Body of pancreas (tissue), 4 donors: ENCODE measurements around the gene IL3. TPM values are rescaled to one million over a fixed set of nuclear protein-coding genes. Genes with fewer than 3 reads are reported as not detected.

ENCODE experiments used
- ATAC-seq: fragments of 150-250 bp; one replicate; pipeline ENCODE4 v1.9.1; 2016
- DNase-seq, 4 donors: peaks; one replicate each; pipeline ENCODE4 v3.0.0-alpha.2; 2019
- H3K27ac ChIP-seq, 4 donors: fragments of 200-600 bp; sonication (generic); 1 replicate in 3 of 4; 2 replicates in 1 of 4; pipeline versions ENCODE4 v1.5.1 to v1.6.1; 2016 to 2019; ENCODE audit warnings: mild to moderate bottlenecking in 1 of 4, mixed read lengths in 1 of 4, moderate library complexity in 1 of 4
- H3K27me3 ChIP-seq, 2 donors: fragments of 200-600 bp; sonication (generic); one replicate each; pipeline ENCODE4 v1.6.0; 2016; ENCODE audit warnings: mild to moderate bottlenecking in 1 of 2
- H3K36me3 ChIP-seq, 2 donors: fragments of 200-600 bp; sonication (generic); replicated peaks in 1 of 2; 2 replicates each; pipeline ENCODE4 v1.5.1; 2016; ENCODE audit warnings: low read depth in 2 of 2; ENCODE audit not compliant: insufficient read depth in 1 of 2
- H3K4me1 ChIP-seq: fragments of 200-600 bp; sonication (generic); one replicate; pipeline ENCODE4 v1.6.0; 2016
- H3K4me3 ChIP-seq, 2 donors: fragments of 200-600 bp; sonication (generic); 1 replicate in 1 of 2; 2 replicates in 1 of 2; pipeline ENCODE4 v1.5.1; 2016 to 2019
- H3K9me3 ChIP-seq, 3 donors: fragments of 200-600 bp; sonication (generic); 1 replicate in 2 of 3; 2 replicates in 1 of 3; pipeline ENCODE4 v1.5.1; 2016
- CTCF ChIP-seq, 7 experiments: fragments of 450-650 bp in 4 of 7; fragments of 200-600 bp in 3 of 7; sonication (generic) in 3 of 7; IDR thresholded peaks; one replicate each; pipeline ENCODE4 v1.5.1; 2016 to 2019; ENCODE audit warnings: antibody characterized with exemption in 7 of 7
- POLR2A ChIP-seq, 3 donors: fragments of 450-650 bp; IDR thresholded peaks; one replicate each; pipeline ENCODE4 v1.6.1; 2016; ENCODE audit warnings: antibody characterized with exemption in 3 of 3, mild to moderate bottlenecking in 2 of 3
- WGBS, 2 donors: methylation state at CpG; one replicate each; pipeline ENCODE4 v1.1.5; 2017; 5-methylcytosine and 5-hydroxymethylcytosine counted together
- intact Hi-C: fragments of 100-400 bp; cut with DNase I; formaldehyde crosslinking; loops from one replicate; pipeline ENCODE4 v1.15.1; 2023
- small RNA-seq: library from RNA; depleted of rRNA; stranded (forward); fragments of <200 nt; gene quantifications from one replicate; pipeline ENCODE3, GENCODE V24; 2016
- total RNA-seq, 2 donors: library from RNA; depleted of rRNA; stranded (reverse); fragments of >200 nt; gene quantifications; one replicate each; pipeline ENCODE4 v1.1.0, GENCODE V29; 2016

IL3 gene
- total RNA-seq, 2 donors from 2014 or later = not detected

- Histone ChIP-seq H3K9me3 (no peaks in the 10 kb centered on the region), H3K27me3 (no peaks in the 10 kb centered on the region), H3K4me1 (no peaks in the 10 kb centered on the region), H3K36me3 (no peaks in the 10 kb centered on the region), H3K27ac (no peak overlapping the region), H3K4me3 (no peak overlapping the region)
- intact Hi-C loops = no loop called here
- TF ChIP-seq CTCF (IDR thresholded peaks at IDR 0.05) (no peak), POLR2A (IDR thresholded peaks at IDR 0.05) (no peak)
- ATAC-seq (no peak), DNase-seq (no peak)
Measured at GRCh38 chr5:132110930-132111329, 50.5 kb downstream of the IL3 start.

DNA sequence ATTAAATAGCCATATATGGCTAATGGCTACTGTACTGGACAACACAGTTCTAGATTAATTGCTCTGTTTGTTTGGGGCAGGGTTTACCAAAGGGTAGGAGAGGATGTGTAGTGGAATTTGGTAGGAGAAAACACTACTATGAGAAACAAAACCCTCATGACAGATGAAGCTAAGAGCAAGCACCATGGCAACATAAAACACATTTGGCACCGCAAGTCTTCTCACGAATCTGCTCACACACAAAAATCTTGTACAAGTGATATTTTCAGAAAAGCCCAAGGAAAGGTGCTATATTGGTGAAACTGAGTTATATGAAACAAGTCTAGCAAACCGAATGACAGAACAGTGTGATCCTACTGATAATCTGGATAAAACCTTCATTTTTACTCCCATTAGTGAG lies 51.7 kb downstream of the IL3 start:
- TF ChIP-seq POLR2A (IDR thresholded peaks at IDR 0.05) (no peak), CTCF (IDR thresholded peaks at IDR 0.05) (no peak)
- no peaks in the 10 kb centered on the region for H3K27me3 ChIP-seq
- H3K4me3 ChIP-seq = no peak overlapping the region
- ATAC-seq (no peak), DNase-seq (no peak)
- no peaks in the 10 kb centered on the region for H3K4me1 ChIP-seq
- no peak overlapping the region for H3K27ac ChIP-seq
- H3K36me3 ChIP-seq = no peaks in the 10 kb centered on the region
- WGBS, 2 donors = 80 to 85% methylated on average over 3 of the region's 3 CpGs
- intact Hi-C loops = no loop called here
- H3K9me3 ChIP-seq = no peaks in the 10 kb centered on the region

Small RNA genes within 50 kb of the gene (small RNA-seq; reads per million reads assigned to genes)
- not detected for gene RF00285

Other genes with a start within 250 kb of the IL3 start
- 10 to 100 TPM in 1 of 2 donors, not detected in 1; 39.2 TPM for gene MEIKIN, start 115.0 kb upstream of the IL3 start, total RNA-seq
- gene ACSL6, start 49.0 kb upstream of the IL3 start, total RNA-seq = 1 to 10 TPM; 2.0 to 2.1 TPM
- not detected for gene CSF2, start 13.1 kb downstream of the IL3 start, total RNA-seq
- gene P4HA2, start 167.2 kb downstream of the IL3 start, total RNA-seq = 10 to 100 TPM; 32.3 to 57.9 TPM
- 1 to 10 TPM; 4.2 to 4.3 TPM for gene PDLIM4, start 197.0 kb downstream of the IL3 start, total RNA-seq
- gene SLC22A4, start 233.7 kb downstream of the IL3 start, total RNA-seq = not detected